PC-9 (cell line): ENCODE results near the gene VWA2. TPM values are rescaled to one million over a fixed set of nuclear protein-coding genes. Genes with fewer than 3 reads are reported as not detected.

ENCODE experiments used
- BruUV-seq: library from RNA; stranded (reverse); fragments of 400-500 nt; replicated peaks from 2 replicates; lab custom pipeline; 2021; lab: Mats Ljungman, UMichigan
- CTCF ChIA-PET: fragments of 300-600 bp; sonication (Branson Sonifier 250); formaldehyde crosslinking; loops from one replicate; lab custom pipeline; 2022; ENCODE audit warnings: antibody characterized with exemption; lab: Charles Lee
- POLR2A ChIA-PET: fragments of 300-600 bp; sonication (Branson Sonifier 250); formaldehyde crosslinking; loops from one replicate; lab custom pipeline; 2022; ENCODE audit warnings: antibody characterized with exemption; ENCODE audit not compliant: unreplicated experiment; lab: Charles Lee
- DNase-seq, 2 experiments: peaks; one replicate each; pipeline versions ENCODE4 v3.0.0 to v3.0.0-alpha.2; 2015 to 2022; ENCODE audit warnings: mixed read lengths in 1 of 2
- H2AFZ ChIP-seq: fragments of 200-600 bp; sonication (generic); 2 replicates; pipeline ENCODE4 v1.8.1; 2017; ENCODE audit warnings: antibody characterized with exemption
- H3F3A ChIP-seq: fragments of 200-600 bp; sonication (generic); 2 replicates; pipeline ENCODE4 v1.8.1; 2017; ENCODE audit warnings: antibody characterized with exemption, mild to moderate bottlenecking, low read depth; ENCODE audit not compliant: insufficient read depth
- H3K27ac ChIP-seq: fragments of 200-600 bp; sonication (generic); 2 replicates; pipeline ENCODE4 v1.6.1; 2016; ENCODE audit warnings: mixed run types
- H3K27me3 ChIP-seq: fragments of 200-600 bp; sonication (generic); 2 replicates; pipeline ENCODE4 v1.6.1; 2016; ENCODE audit warnings: low read depth, mixed run types; ENCODE audit not compliant: insufficient read depth
- H3K36me3 ChIP-seq: fragments of 200-600 bp; sonication (generic); 2 replicates; pipeline ENCODE4 v1.6.1; 2016; ENCODE audit warnings: low read depth, mixed run types
- H3K4me1 ChIP-seq: fragments of 200-600 bp; sonication (generic); replicated peaks from 2 replicates; pipeline ENCODE4 v1.6.1; 2016; ENCODE audit warnings: mixed run types; ENCODE audit not compliant: insufficient read depth
- H3K4me2 ChIP-seq: fragments of 200-600 bp; sonication (generic); 2 replicates; pipeline ENCODE4 v1.6.1; 2017; ENCODE audit warnings: mixed run types
- H3K4me3 ChIP-seq: fragments of 200-600 bp; sonication (generic); 2 replicates; pipeline ENCODE4 v1.6.1; 2016; ENCODE audit warnings: mixed run types
- H3K79me2 ChIP-seq: fragments of 200-600 bp; sonication (generic); 2 replicates; pipeline ENCODE4 v1.6.1; 2017; ENCODE audit warnings: low read depth, mixed run types
- H3K9me2 ChIP-seq: fragments of 200-600 bp; sonication (generic); 2 replicates; pipeline ENCODE4 v1.8.1; 2017; ENCODE audit warnings: mild to moderate bottlenecking; ENCODE audit not compliant: insufficient read depth
- H3K9me3 ChIP-seq: fragments of 200-600 bp; sonication (generic); 2 replicates; pipeline ENCODE4 v1.8.1; 2016; ENCODE audit warnings: low read depth; ENCODE audit not compliant: insufficient read depth
- H4K20me1 ChIP-seq: fragments of 200-600 bp; sonication (generic); 2 replicates; pipeline ENCODE4 v1.8.1; 2017; ENCODE audit not compliant: insufficient read depth
- EZH2 ChIP-seq: fragments of 200-600 bp; sonication (generic); IDR thresholded peaks from 2 replicates; pipeline ENCODE4 v1.8.0; 2017; ENCODE audit warnings: antibody characterized with exemption, low read depth
- intact Hi-C: fragments of 100-400 bp; cut with micrococcal nuclease; formaldehyde crosslinking; loops from one replicate; pipeline ENCODE4 v1.10.0; 2022; ENCODE audit not compliant: unreplicated experiment
- total RNA-seq: library from RNA; stranded (reverse); gene quantifications from 2 replicates; pipeline ENCODE4 v1.2.3, GENCODE V29; 2021
- TF ChIP-seq, protein P1 (sequence below): fragments of 200-600 bp; sonication (generic); conservative IDR thresholded peaks from 2 replicates; pipeline ENCODE4 v1.6.1; 2017; ENCODE audit warnings: mixed run types, antibody characterized with exemption, mild to moderate bottlenecking, moderate library complexity

VWA2 gene
- total RNA-seq, 1 experiment from 2014 or later = 0.48 TPM

- no peak overlapping the region for H3K4me3 ChIP-seq
- no peaks in the 10 kb centered on the region for H3F3A ChIP-seq
- no peak overlapping the region for H3K4me2 ChIP-seq
- intact Hi-C loops = no loop called here
- TF ChIP-seq EZH2 = no peak
- TF ChIP-seq, protein P1, sequence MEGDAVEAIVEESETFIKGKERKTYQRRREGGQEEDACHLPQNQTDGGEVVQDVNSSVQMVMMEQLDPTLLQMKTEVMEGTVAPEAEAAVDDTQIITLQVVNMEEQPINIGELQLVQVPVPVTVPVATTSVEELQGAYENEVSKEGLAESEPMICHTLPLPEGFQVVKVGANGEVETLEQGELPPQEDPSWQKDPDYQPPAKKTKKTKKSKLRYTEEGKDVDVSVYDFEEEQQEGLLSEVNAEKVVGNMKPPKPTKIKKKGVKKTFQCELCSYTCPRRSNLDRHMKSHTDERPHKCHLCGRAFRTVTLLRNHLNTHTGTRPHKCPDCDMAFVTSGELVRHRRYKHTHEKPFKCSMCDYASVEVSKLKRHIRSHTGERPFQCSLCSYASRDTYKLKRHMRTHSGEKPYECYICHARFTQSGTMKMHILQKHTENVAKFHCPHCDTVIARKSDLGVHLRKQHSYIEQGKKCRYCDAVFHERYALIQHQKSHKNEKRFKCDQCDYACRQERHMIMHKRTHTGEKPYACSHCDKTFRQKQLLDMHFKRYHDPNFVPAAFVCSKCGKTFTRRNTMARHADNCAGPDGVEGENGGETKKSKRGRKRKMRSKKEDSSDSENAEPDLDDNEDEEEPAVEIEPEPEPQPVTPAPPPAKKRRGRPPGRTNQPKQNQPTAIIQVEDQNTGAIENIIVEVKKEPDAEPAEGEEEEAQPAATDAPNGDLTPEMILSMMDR = no peak
- no peaks in the 10 kb centered on the region for H3K9me2 ChIP-seq
- no peak overlapping the region for H3K27ac ChIP-seq
- no peak overlapping the region for H2AFZ ChIP-seq
- DNase-seq = no peak
- H3K4me1 ChIP-seq = no peaks in the 10 kb centered on the region
- no TSS peak for BruUV-seq
- no peaks in the 10 kb centered on the region for H3K27me3 ChIP-seq
- H3K36me3 ChIP-seq = no peaks in the 10 kb centered on the region
- ChIA-PET POLR2A (no interaction called here), CTCF (no interaction called here)
- no peaks in the 10 kb centered on the region for H4K20me1 ChIP-seq
- no peaks in the 10 kb centered on the region for H3K79me2 ChIP-seq
- H3K9me3 ChIP-seq = peaks cover 9% of the 10 kb centered on the region; the same call in 1 of the 2 replicates
Measured at GRCh38 chr10:114291076-114291475, 52.0 kb downstream of the VWA2 start.

- no peaks in the 10 kb centered on the region for H3K79me2 ChIP-seq
- H3K4me3 ChIP-seq = no peak overlapping the region
- no peak overlapping the region for H2AFZ ChIP-seq
- POLR2A ChIA-PET = no interaction called here
- no peaks in the 10 kb centered on the region for H4K20me1 ChIP-seq
- no peaks in the 10 kb centered on the region for H3F3A ChIP-seq
- no peak for DNase-seq
- no peaks in the 10 kb centered on the region for H3K27me3 ChIP-seq
- no peak overlapping the region for H3K27ac ChIP-seq
- intact Hi-C loops = no loop called here
- no peak for TF ChIP-seq EZH2
- TF ChIP-seq, protein P1 = no peak
- BruUV-seq = no TSS peak
- H3K36me3 ChIP-seq = no peaks in the 10 kb centered on the region; the same call in 1 of the 2 replicates
- H3K9me2 ChIP-seq = no peaks in the 10 kb centered on the region
- no peak overlapping the region for H3K4me2 ChIP-seq
- CTCF ChIA-PET = no interaction called here
- peaks cover 9% of the 10 kb centered on the region; the same call in 1 of the 2 replicates for H3K9me3 ChIP-seq
- H3K4me1 ChIP-seq = no peaks in the 10 kb centered on the region
Measured at GRCh38 chr10:114291516-114291915, 52.5 kb downstream of the VWA2 start.

GRCh38 chr10:114293075-114293474, 54.0 kb downstream of the VWA2 start:
- TF ChIP-seq EZH2 = no peak
- TF ChIP-seq, protein P1 = no peak
- intact Hi-C loops = no loop called here

More at GRCh38 chr10:114293075-114293474, 54.0 kb downstream of the VWA2 start:
- Histone ChIP-seq H3K4me2 (no peak overlapping the region), H4K20me1 (no peaks in the 10 kb centered on the region), H3K4me1 (no peaks in the 10 kb centered on the region), H2AFZ (no peak overlapping the region), H3K9me2 (no peaks in the 10 kb centered on the region), H3K27ac (no peak overlapping the region), H3K27me3 (no peaks in the 10 kb centered on the region), H3F3A (no peaks in the 10 kb centered on the region), H3K79me2 (no peaks in the 10 kb centered on the region), H3K36me3 (no peaks in the 10 kb centered on the region; the same call in 1 of the 2 replicates), H3K9me3 (peaks cover 9% of the 10 kb centered on the region; the same call in 1 of the 2 replicates), H3K4me3 (no peak overlapping the region)
- ChIA-PET CTCF (no interaction called here), POLR2A (no interaction called here)
- BruUV-seq = no TSS peak
- DNase-seq = no peak
